Omental fat pad (tissue), 4 donors: ENCODE data around the gene CXCR1. TPM values are rescaled to one million over a fixed set of nuclear protein-coding genes. Genes with fewer than 3 reads are reported as not detected.

Experiments
- ATAC-seq: fragments of 150-250 bp; one replicate; pipeline ENCODE4 v1.9.1; 2016; ENCODE audit warnings: mild to moderate bottlenecking, moderate library complexity; ENCODE audit not compliant: low FRiP score
- DNase-seq: peaks from one replicate; pipeline ENCODE4 v3.0.0-alpha.2; 2019; ENCODE audit warnings: low spot score
- total RNA-seq, 4 donors: library from RNA; depleted of rRNA; stranded (reverse); fragments of >200 nt; gene quantifications; one replicate each; pipeline ENCODE4 v1.1.0, GENCODE V29; 2016
- TF ChIP-seq, protein P1 (sequence below), 3 donors: fragments of 450-650 bp; IDR thresholded peaks; one replicate each; pipeline ENCODE4 v1.5.1; 2016 to 2017; ENCODE audit warnings: antibody characterized with exemption in 3 of 3, mild to moderate bottlenecking in 3 of 3, moderate library complexity in 2 of 3

The CXCR1 gene
- total RNA-seq, 4 donors from 2014 or later: 0.36 to 26.8 (median 0.64) TPM

DNA sequence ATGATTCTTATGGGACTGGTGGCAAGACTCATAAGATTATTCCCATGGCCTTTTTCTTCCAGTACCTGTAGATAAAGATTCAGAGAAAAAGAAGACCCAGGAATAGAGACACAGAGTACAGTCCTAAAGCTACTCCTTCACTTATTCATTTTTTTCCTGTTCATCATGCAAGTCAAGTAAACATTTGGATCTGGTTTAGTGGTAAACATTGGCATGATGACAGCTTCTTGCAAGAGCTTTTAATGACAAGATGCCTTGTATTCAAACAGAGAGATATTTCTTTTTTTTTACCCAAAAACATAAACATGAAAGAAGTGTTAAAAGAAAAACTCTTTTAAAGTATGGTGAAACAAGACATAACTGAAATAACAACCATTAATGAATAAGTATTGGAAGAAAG lies 20.7 kb downstream of the CXCR1 start:
- no peak for ATAC-seq
- TF ChIP-seq, protein P1, sequence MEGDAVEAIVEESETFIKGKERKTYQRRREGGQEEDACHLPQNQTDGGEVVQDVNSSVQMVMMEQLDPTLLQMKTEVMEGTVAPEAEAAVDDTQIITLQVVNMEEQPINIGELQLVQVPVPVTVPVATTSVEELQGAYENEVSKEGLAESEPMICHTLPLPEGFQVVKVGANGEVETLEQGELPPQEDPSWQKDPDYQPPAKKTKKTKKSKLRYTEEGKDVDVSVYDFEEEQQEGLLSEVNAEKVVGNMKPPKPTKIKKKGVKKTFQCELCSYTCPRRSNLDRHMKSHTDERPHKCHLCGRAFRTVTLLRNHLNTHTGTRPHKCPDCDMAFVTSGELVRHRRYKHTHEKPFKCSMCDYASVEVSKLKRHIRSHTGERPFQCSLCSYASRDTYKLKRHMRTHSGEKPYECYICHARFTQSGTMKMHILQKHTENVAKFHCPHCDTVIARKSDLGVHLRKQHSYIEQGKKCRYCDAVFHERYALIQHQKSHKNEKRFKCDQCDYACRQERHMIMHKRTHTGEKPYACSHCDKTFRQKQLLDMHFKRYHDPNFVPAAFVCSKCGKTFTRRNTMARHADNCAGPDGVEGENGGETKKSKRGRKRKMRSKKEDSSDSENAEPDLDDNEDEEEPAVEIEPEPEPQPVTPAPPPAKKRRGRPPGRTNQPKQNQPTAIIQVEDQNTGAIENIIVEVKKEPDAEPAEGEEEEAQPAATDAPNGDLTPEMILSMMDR (IDR thresholded peaks at IDR 0.05): no peak
- DNase-seq: no peak

DNA sequence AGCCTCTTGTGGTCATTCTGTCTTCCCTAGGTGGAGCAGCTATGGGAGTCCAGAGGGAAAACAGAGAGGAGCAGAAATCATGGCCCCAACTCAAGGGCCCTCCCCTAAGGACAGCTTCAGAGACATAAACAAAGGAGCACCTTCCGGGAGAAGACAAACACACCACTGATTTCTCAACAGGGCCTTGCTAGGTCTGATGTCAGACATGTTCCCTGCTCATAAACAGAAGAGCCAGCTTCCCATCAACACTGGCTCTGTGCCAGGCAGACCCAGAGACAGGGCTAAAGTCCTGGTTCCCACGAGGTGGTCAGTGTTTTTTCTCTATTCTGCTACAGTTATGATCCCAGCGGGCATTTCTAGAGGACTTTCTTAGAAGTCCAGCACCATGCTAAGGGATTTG lies 21.6 kb downstream of the CXCR1 start:
- DNase-seq (no peak), ATAC-seq (no peak)
- TF ChIP-seq, protein P1 (IDR thresholded peaks at IDR 0.05): no peak

DNA sequence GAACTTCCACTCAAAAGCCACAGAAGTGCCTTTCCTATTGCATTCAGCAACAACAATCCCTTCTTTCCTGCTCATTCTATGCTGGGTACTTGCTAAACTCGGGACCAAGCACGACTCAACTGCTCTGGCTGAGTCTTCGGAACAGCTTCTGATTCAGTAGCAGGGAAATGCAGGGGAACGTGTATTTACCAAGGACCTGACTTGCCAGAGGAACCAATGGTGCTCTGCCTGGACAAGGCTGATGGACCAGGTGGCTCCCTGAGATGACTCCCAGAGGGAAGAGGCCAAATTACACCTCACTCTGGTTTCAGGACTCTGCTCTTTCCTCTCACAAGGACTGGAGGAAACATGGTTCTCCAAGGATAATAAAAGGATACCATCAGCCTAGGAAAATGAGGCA lies 28.7 kb downstream of the CXCR1 start:
- no peak for ATAC-seq

DNA sequence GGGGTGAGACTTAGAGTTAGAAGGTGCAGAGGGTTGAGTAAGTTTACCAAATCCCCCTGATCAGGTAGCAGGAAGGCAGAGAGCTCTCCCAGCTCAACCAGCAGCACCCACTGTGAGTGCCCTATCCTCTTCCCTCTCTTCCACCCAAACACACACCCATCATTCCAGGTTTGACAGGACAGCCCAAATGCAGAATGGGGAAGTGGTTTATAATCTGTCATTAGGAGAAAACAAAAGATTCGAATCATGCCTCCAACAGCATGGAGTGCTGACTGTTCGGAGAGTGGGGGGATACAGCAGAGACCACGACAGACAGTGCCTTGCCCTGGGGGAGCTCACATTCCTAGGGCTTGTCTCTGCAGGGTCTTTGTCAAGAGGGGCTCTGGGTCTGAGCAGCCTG lies 29.2 kb downstream of the CXCR1 start:
- DNase-seq: no peak
- TF ChIP-seq, protein P1 (IDR thresholded peaks at IDR 0.05): no peak
- no peak for ATAC-seq

More for the DNA sequence above, 28.7 kb downstream of the CXCR1 start:
- TF ChIP-seq, protein P1 (IDR thresholded peaks at IDR 0.05): no peak
- no peak for DNase-seq

DNA sequence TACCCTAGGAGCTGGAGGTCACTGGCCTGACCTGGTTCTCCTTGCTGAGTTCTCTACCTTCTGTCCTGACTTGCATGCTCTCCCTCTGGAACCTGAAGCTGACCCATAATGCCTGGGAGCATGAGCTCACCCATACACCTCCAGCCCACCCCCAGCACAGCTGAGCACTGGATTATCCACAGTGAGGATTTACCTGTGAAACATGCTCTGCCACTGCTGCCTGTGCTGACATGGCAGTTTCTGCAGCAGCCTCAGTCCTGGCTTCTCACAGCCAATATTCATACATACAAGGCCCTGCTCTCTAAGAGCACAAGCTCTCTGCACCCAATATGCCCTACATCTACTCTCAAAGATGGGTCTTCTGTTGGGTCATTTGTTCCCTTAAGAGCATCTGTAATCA lies 35.9 kb downstream of the CXCR1 start:
- TF ChIP-seq, protein P1 (IDR thresholded peaks at IDR 0.05): no peak
- no peak for ATAC-seq

DNA sequence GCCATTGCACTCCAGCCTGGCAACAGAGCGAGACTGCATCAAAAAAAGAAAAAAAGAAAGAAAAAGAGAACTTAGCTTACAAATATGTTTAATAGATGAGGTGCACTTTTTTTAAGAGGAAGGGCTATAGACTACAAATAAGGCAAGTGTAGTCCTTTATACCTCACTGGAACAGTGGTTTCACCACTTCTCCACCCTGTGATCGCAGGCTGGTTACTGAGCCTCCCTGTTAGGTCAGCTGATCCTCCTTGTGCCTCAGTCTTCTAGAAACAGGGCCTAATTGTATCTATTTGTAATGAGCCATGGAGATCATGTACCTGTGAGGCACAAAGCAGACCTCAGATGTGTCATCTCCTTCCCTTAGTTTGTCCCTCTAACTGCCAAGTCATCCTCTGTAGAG lies 36.4 kb downstream of the CXCR1 start:
- TF ChIP-seq, protein P1 (IDR thresholded peaks at IDR 0.05): no peak
- ATAC-seq (no peak), DNase-seq (no peak)

More for the DNA sequence above, 35.9 kb downstream of the CXCR1 start:
- no peak for DNase-seq

DNA sequence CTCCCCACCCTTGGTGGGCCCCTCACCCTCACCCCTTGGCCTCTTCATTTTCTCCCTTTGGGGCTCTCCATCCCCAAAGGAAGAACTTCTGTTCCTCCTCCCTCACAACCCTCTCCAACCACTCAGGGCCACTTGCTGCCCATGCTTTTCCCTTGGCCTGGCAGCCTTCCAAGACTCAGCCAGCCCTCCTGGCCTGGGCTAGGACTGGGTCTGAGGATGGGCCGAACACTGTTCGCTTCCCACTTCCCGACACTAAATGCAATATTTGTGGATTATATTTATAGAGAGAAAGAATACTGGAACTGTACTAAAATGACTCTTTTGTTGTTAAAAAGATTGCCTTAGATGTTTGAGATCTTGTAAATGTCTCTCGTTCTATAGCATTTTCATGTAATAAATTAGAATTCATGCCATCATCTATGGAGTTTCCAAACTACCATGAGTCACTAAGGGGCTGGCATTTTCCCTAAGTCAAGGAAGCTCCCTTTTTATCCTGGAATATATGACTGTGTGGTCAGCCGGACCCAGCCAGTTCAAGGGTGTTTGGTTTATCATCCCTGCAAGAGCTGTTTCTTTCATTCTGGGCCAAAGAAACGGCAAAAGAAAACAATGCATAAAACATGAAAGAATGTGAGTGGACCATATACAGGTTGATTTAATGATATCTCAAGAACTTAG lies 37.2 kb downstream of the CXCR1 start:
- ATAC-seq (peak; percentile 48), DNase-seq (no peak)
- TF ChIP-seq, protein P1 (IDR thresholded peaks at IDR 0.05): no peak
